Measurements from ENCODE around the gene DEAF1. TPM values are rescaled to one million over a fixed set of nuclear protein-coding genes. Genes with fewer than 3 reads are reported as not detected.

DEAF1 gene
- total RNA-seq, 1 donor from 2014 or later = 60.5 TPM

DNA sequence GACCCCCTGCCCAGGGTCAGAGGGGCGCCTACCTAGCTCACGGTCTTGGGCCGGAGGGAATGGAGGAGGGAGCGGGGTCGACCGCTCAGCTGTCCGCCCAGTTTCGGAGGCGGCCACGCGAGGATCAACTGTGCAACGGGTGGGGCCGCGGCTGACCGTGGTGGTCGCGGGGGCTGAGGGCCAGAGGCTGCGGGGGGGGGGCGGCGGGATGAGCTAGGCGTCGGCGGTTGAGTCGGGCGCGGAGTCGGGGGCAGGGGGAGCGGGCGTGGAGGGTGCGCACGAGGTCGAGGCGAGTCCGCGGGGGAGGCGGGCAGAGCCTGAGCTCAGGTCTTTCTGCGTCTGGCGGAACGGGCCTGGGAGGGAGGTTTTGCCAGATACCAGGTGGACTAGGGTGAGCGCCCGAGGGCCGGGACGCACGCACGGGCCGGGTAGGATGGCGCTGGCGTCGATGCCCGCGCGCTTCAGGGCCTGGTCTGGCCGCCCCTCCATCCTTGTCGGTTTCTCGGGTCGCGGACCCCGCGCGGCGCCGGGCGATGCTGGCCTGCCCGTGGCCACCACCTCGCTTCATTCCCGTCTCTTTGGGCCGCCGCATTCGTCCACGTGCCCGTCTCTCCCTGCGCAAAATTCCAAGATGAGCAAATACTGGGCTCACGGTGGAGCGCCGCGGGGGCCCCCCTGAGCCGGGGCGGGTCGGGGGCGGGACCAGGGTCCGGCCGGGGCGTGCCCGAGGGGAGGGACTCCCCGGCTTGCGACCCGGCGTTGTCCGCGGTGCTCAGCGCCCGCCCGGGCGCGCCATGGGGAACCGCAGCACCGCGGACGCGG is 58.3 kb downstream of the DEAF1 start, which contains the start of gene DRD4:
Gene DRD4 (plus strand): TSS at position 759 of the 822 bp plus-strand sequence. CDS start 36 bp downstream, at position 795.
- Histone ChIP-seq H3K9me3 (no peaks in the 10 kb centered on the region), H3K27ac (no peak within 1 kb of the TSS), H3K4me1 (peaks cover 9% of the 10 kb centered on the region in 2 donors), H3K27me3 (no peaks in the 10 kb centered on the region), H3K4me3 (peak within 1 kb of the TSS; percentile 37 to 59), H3K36me3 (peaks cover 0 to 2% of the 10 kb centered on the region in 2 donors)
- DNase-seq (ENCODE audit: low spot score in 2 of 2) = no peak
- TF ChIP-seq, protein P1, sequence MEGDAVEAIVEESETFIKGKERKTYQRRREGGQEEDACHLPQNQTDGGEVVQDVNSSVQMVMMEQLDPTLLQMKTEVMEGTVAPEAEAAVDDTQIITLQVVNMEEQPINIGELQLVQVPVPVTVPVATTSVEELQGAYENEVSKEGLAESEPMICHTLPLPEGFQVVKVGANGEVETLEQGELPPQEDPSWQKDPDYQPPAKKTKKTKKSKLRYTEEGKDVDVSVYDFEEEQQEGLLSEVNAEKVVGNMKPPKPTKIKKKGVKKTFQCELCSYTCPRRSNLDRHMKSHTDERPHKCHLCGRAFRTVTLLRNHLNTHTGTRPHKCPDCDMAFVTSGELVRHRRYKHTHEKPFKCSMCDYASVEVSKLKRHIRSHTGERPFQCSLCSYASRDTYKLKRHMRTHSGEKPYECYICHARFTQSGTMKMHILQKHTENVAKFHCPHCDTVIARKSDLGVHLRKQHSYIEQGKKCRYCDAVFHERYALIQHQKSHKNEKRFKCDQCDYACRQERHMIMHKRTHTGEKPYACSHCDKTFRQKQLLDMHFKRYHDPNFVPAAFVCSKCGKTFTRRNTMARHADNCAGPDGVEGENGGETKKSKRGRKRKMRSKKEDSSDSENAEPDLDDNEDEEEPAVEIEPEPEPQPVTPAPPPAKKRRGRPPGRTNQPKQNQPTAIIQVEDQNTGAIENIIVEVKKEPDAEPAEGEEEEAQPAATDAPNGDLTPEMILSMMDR (IDR thresholded peaks at IDR 0.05) = no peak
- intact Hi-C loops (cut with DNase I) = no loop called here

DNA sequence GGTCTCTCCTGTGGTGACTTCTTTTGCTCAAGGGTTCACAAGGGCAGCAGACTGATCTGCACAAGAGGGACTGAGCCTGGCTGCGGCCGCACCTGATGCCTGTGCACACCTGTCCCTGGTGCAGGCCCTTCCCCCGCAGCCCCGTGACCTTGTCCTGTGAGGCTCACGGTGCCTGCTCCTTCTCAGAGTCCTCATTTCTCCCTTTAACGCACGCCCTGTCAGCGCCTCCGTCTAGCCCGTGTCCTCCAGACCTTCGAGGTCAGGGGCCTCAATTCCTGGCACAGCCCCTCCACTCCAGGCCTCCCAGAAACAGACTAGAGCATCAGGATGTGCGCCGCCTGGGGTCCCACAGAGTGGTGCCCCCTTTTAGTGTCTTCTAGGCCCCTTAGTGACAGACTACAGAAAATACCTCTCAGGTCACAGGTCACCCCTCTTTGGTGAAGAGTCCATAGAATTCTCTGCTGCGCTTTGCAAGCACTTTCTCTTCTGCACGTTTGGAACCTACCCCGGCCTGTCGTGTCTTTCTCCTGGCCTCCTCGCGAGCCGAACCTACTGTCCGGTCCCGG is 59.0 kb downstream of the DEAF1 start:
- H3K27ac ChIP-seq = no peak overlapping the region
- no peak overlapping the region for H3K4me3 ChIP-seq
- H3K9me3 ChIP-seq = no peaks in the 10 kb centered on the region
- DNase-seq (ENCODE audit: low spot score in 2 of 2) = no peak
- H3K4me1 ChIP-seq = peaks cover 9% of the 10 kb centered on the region in 2 donors
- intact Hi-C loops (cut with DNase I) = no loop called here
- TF ChIP-seq, protein P1 (IDR thresholded peaks at IDR 0.05) = no peak
- no peaks in the 10 kb centered on the region for H3K36me3 ChIP-seq
- H3K27me3 ChIP-seq = no peaks in the 10 kb centered on the region

DNA sequence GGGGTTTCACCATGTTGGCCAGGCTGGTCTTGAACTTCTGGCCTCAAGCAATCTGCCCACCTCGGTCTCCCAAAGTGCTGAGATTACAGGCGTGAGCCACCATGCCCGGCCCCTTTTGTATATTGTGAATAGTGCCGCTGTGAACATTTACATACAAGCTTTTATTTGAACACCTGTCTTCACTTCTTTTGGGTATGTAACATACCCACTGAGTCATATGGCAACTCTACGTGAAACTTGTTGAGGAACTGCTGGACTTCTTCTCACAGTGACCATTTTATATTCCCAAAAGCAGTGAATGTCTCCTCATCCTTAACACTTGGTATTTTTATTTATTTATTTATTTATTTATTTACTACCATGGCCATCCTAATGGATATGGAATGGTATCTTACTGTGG is 64.2 kb downstream of the DEAF1 start:
- Histone ChIP-seq H3K36me3 (no peaks in the 10 kb centered on the region), H3K4me1 (peaks cover 0 to 8% of the 10 kb centered on the region in 2 donors), H3K27ac (no peak overlapping the region), H3K27me3 (no peaks in the 10 kb centered on the region), H3K4me3 (no peak overlapping the region), H3K9me3 (no peaks in the 10 kb centered on the region)
- DNase-seq (ENCODE audit: low spot score in 2 of 2) = no peak
- TF ChIP-seq, protein P1 (IDR thresholded peaks at IDR 0.05) = no peak
- intact Hi-C loops (cut with DNase I) = no loop called here

DNA sequence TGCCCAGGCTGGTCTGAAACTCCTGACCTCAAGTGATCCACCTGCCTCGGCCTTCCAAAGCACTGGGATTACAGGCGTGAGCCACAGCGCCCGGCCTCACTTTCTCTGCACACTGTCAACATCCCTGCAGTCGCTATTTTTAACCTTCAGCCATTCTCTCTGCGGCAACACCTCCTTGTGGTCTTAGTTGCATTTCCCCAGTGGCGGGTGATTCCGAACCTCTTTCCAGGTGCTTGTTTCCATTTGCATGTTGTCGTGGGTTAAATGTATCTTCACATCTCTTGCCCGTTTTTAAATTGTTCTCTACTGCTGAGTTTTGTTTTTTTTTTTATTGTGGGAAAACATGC is 65.8 kb downstream of the DEAF1 start:
- Histone ChIP-seq H3K9me3 (no peaks in the 10 kb centered on the region), H3K4me3 (peak overlapping the region in 1 of 2 donors; percentile 43), H3K4me1 (peaks cover 0 to 8% of the 10 kb centered on the region in 2 donors), H3K27ac (peak overlapping the region; percentile 53 to 75), H3K36me3 (no peaks in the 10 kb centered on the region), H3K27me3 (no peaks in the 10 kb centered on the region)
- no peak for DNase-seq (ENCODE audit: low spot score in 2 of 2)
- TF ChIP-seq, protein P1 (IDR thresholded peaks at IDR 0.05) = peak in 2 of 3 experiments; percentile 7 to 42
- intact Hi-C loops (cut with DNase I) = loop anchor here (5.0 kb wide), 1 partner anchor 72 kb away; no protein-coding TSS in a partner anchor

DNA sequence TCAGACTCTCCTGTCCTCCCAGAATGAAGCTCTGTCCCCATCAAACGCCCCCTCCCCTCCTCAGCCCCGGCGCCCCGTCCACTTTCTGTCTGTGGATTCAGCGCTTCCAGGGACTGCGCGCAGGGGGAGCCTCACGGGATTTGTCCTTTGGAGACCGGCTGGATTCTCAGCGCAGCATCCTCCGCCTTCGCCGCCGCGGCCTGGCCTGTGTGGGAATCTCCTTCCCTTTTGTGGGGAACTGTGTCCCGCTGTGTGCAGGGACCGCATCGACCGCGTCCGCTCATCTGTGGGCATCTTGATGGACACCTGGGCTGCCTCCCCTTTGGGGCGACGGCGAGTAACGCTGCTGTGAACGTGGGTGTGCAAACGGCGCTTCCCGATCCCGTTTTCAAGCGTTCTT is 67.0 kb downstream of the DEAF1 start:
- no peaks in the 10 kb centered on the region for H3K27me3 ChIP-seq
- no peaks in the 10 kb centered on the region for H3K9me3 ChIP-seq
- H3K27ac ChIP-seq = peak overlapping the region; percentile 33 to 75
- no peaks in the 10 kb centered on the region for H3K36me3 ChIP-seq
- peak overlapping the region in 1 of 2 donors; percentile 43 for H3K4me3 ChIP-seq
- TF ChIP-seq, protein P1 (IDR thresholded peaks at IDR 0.05) = no peak
- intact Hi-C loops (cut with DNase I) = loop anchor here (5.0 kb wide), 1 partner anchor 71 kb away; no protein-coding TSS in a partner anchor
- no peak for DNase-seq (ENCODE audit: low spot score in 2 of 2)
- H3K4me1 ChIP-seq = peaks cover 0 to 8% of the 10 kb centered on the region in 2 donors
